ENCODE data around the gene KCNJ14. TPM values are rescaled to one million over a fixed set of nuclear protein-coding genes. Genes with fewer than 3 reads are reported as not detected.

The KCNJ14 gene
- total and polyA plus RNA-seq, 7 experiments from 2014 or later = 0.05 to 3.9 (median 2.1) TPM

DNA sequence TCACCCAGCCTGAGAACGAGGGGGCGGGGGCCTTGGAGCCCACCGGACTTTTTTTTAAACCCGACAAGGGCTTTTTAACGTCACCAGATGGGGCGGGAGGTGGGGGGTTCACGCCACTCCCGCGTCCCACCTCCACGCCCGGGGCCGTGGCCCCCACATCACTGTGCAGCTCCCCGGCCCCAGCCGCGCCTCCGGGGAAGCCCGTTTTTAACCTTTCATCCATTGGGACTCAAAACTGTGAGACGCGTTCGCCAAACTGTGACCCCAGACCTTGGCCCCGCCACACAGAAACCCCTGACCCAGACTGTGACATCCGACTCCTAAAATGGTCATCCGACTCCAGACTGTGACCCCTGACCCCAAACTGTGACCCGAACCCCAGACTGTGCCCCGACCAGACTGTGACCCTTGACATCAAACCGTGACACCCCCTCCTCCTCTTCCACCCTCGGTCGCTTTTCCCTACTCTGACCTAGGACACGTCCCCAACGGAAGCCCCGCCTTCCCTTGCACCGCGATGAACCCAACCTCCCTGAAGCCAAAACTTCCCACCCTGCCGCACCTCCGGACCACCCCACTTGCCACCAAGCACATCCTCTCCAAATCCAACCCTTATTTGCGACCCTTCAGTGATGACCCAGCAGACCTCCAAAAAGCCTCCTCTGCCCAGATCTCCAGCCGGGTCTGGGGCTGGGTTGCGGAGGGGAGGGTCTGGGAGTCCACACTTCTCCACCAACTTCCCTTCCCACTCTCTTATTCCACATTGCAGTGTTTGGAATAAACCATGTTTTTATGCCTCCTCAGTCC is 11.0 kb upstream of the KCNJ14 start:
- Mint-ChIP-seq H3K9me3 (peaks cover 0 to 1% (median 0%) of the 10 kb centered on the region in 11 donors), H3K4me3 (peak overlapping the region; percentile 87 to 96 (median 93)), H3K27me3 (peaks cover 12 to 43% (median 21%) of the 10 kb centered on the region in 5 donors), H3K27ac (peak overlapping the region; percentile 28 to 97 (median 93)), H3K4me1 (peaks cover 19 to 44% (median 36%) of the 10 kb centered on the region in 7 donors), H3K36me3 (peaks cover 8 to 17% (median 16%) of the 10 kb centered on the region in 5 donors)
- ChIA-PET CTCF (no interaction called here), POLR2A (interaction anchor here (0.9 to 2.2 kb wide), 4 partner anchors 11 to 175 kb away, joined by 3 to 5 read pairs (median 3); partner anchors contain the start of genes KCNJ14, KDELR1, RPL18 and SPHK2)
- DNase-seq (no peak), ATAC-seq (no peak)
- peak overlapping the region; percentile 83 for H3K27ac ChIP-seq (ENCODE audit: low read depth, low read length)
- H3K27me3 ChIP-seq (ENCODE audit: control insufficient read depth in 2 of 2, insufficient read depth in 2 of 2, low read length in 2 of 2) = peaks cover 0 to 8% of the 10 kb centered on the region in 2 donors
- H3K4me1 ChIP-seq (ENCODE audit: control insufficient read depth in 2 of 2, insufficient read depth in 2 of 2, low read length in 2 of 2) = peaks cover 20 to 22% of the 10 kb centered on the region in 2 donors
- no peaks in the 10 kb centered on the region for H3K9me3 ChIP-seq (ENCODE audit: control insufficient read depth in 2 of 3, low read length in 3 of 3)
- intact Hi-C loops (cut with micrococcal nuclease) = loop anchor here (2.0 kb wide), 4 partner anchors 26 to 1322 kb away; partner anchors contain the start of genes AP2A1 (in 1 of the 2) and KDELR1 (in 1 of the 2)
- peak overlapping the region; percentile 80 for H3K4me3 ChIP-seq (ENCODE audit: low read length)
- H3K36me3 ChIP-seq (ENCODE audit: control insufficient read depth in 2 of 3, insufficient read depth in 3 of 3, low read length in 3 of 3) = peaks cover 6 to 26% (median 12%) of the 10 kb centered on the region in 3 experiments

DNA sequence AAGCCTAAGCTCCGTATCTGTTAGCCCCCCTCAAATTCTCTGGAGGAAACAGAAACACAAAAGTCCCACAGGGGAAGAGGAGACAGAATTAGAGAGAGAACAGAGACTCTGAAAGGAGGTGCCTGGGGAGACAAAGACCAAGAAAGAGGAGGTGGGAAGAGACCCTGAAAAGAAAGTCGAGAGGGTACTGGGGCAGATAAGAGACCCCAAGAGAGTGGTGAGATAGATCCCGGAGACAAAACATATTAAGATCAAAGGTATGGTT is 10.5 kb upstream of the KCNJ14 start:
- CTCF ChIA-PET = interaction anchor here (0.8 to 1.0 kb wide), 2 partner anchors 29 to 111 kb away, joined by 3 read pairs; no protein-coding TSS in a partner anchor
- Histone ChIP-seq H3K27me3 (ENCODE audit: control insufficient read depth in 2 of 2, insufficient read depth in 2 of 2, low read length in 2 of 2) (peaks cover 0 to 8% of the 10 kb centered on the region in 2 donors), H3K4me1 (ENCODE audit: control insufficient read depth in 2 of 2, insufficient read depth in 2 of 2, low read length in 2 of 2) (peaks cover 20 to 22% of the 10 kb centered on the region in 2 donors), H3K4me3 (ENCODE audit: low read length) (peak overlapping the region; percentile 80), H3K27ac (ENCODE audit: low read depth, low read length) (peak overlapping the region; percentile 83), H3K36me3 (ENCODE audit: control insufficient read depth in 2 of 3, insufficient read depth in 3 of 3, low read length in 3 of 3) (peaks cover 6 to 31% (median 12%) of the 10 kb centered on the region in 3 experiments), H3K9me3 (ENCODE audit: control insufficient read depth in 2 of 3, low read length in 3 of 3) (no peaks in the 10 kb centered on the region)
- ATAC-seq (no peak), DNase-seq (no peak)
- Mint-ChIP-seq H3K36me3 (peaks cover 8 to 21% (median 17%) of the 10 kb centered on the region in 5 donors), H3K27me3 (peaks cover 12 to 40% (median 21%) of the 10 kb centered on the region in 5 donors), H3K27ac (peak overlapping the region; percentile 90 to 98 (median 95)), H3K4me1 (peaks cover 19 to 44% (median 37%) of the 10 kb centered on the region in 7 donors), H3K9me3 (peaks cover 0 to 1% (median 0%) of the 10 kb centered on the region in 11 donors), H3K4me3 (peak overlapping the region; percentile 87 to 96 (median 93))
- POLR2A ChIA-PET = interaction anchor here (1.0 to 2.2 kb wide), 3 partner anchors 25 to 174 kb away, joined by 3 to 5 read pairs (median 5); partner anchors contain the start of genes KDELR1, RPL18 and SPHK2
- intact Hi-C loops (cut with micrococcal nuclease) = loop anchor here (1.0 to 5.0 kb wide), 16 partner anchors 24 to 1322 kb away; partner anchors contain the start of genes CYTH2 (in 2 of the 2), KDELR1 (in 2 of the 2), RPL18 (in 2 of the 2) and SPHK2 (in 2 of the 2)

DNA sequence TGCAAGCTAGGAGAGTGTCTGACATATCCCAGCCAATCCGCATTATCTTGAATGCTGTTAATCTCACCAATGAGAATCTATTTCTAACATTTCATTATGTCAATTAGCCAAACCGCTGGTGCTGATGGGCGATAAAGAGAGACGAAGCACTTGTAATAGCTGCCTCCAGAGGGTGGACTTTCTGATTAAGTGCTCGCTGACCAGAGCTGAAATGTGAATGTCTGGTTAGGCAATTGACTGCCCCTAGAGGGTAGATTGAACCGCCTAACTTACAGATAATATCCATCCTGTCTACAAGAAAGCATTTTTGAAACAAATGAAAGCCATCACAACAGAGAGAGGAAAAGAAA is 10.1 kb upstream of the KCNJ14 start:
- Histone ChIP-seq H3K4me3 (ENCODE audit: low read length) (peak overlapping the region; percentile 80), H3K9me3 (ENCODE audit: control insufficient read depth in 2 of 3, low read length in 3 of 3) (no peaks in the 10 kb centered on the region), H3K27ac (ENCODE audit: low read depth, low read length) (peak overlapping the region; percentile 83), H3K4me1 (ENCODE audit: control insufficient read depth in 2 of 2, insufficient read depth in 2 of 2, low read length in 2 of 2) (peaks cover 20 to 22% of the 10 kb centered on the region in 2 donors), H3K36me3 (ENCODE audit: control insufficient read depth in 2 of 3, insufficient read depth in 3 of 3, low read length in 3 of 3) (peaks cover 6 to 35% (median 12%) of the 10 kb centered on the region in 3 experiments), H3K27me3 (ENCODE audit: control insufficient read depth in 2 of 2, insufficient read depth in 2 of 2, low read length in 2 of 2) (peaks cover 0 to 8% of the 10 kb centered on the region in 2 donors)
- Mint-ChIP-seq H3K9me3 (peaks cover 0 to 1% (median 0%) of the 10 kb centered on the region in 11 donors), H3K4me3 (peak overlapping the region; percentile 87 to 96 (median 93)), H3K27ac (peak overlapping the region; percentile 90 to 98 (median 95)), H3K27me3 (peaks cover 12 to 38% (median 21%) of the 10 kb centered on the region in 5 donors), H3K36me3 (peaks cover 8 to 21% (median 17%) of the 10 kb centered on the region in 5 donors), H3K4me1 (peaks cover 19 to 44% (median 37%) of the 10 kb centered on the region in 7 donors)
- intact Hi-C loops (cut with micrococcal nuclease) = loop anchor here (1.0 to 5.0 kb wide), 16 partner anchors 24 to 1322 kb away; partner anchors contain the start of genes CYTH2 (in 2 of the 2), KDELR1 (in 2 of the 2), RPL18 (in 2 of the 2) and SPHK2 (in 2 of the 2)
- peak; percentile 42 for ATAC-seq
- ChIA-PET POLR2A (interaction anchor here (0.6 to 2.2 kb wide), 4 partner anchors 25 to 174 kb away, joined by 3 to 5 read pairs (median 4); partner anchors contain the start of genes KDELR1, RPL18 and SPHK2), CTCF (interaction anchor here (0.8 to 1.0 kb wide), 2 partner anchors 29 to 111 kb away, joined by 3 read pairs; no protein-coding TSS in a partner anchor)
- peak in 1 of 9 donors; percentile 22 for DNase-seq

DNA sequence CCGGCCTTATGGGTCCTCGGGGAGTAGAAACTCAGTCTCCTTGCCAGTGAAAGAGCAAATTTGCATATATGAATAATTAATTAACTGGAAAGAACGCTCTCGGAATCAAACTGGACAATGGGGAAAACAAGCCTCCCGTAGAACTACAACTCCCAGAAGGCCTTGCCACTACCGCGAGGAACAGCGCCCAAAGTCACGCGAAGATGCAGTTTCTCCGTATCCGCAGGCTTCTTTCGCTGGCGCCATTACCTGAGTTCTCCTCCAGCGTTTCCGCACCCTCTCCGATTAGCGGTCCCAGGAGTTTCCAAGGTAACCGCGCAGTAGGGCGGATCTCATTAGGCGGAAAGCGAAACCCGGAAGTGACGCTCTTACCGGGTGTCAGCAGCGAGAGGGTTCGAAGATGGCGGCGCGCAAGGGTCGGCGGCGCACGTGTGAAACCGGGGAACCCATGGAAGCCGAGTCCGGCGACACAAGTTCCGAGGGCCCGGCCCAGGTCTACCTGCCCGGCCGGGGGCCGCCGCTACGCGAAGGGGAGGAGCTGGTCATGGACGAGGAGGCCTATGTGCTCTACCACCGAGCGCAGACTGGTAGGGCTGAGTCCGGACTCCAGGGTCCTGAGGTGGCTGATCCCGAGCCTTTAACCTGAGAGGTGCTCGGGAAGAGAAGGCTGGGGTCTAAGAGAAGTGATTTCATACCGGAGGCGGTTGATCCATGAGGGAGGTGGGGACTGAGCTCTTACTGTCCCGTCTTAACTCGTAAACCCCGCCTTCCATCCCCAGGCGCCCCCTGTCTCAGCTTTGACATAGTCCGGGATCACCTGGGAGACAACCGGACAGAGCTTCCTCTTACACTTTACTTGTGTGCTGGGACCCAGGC is 9.5 kb upstream of the KCNJ14 start, which contains the start of gene GRWD1:
GRWD1 (plus strand) TSS at position 378 of the 876 bp plus-strand sequence; CDS start at position 401, 23 bp downstream.
- ATAC-seq = peak; percentile 95
- H3K36me3 ChIP-seq (ENCODE audit: control insufficient read depth in 2 of 3, insufficient read depth in 3 of 3, low read length in 3 of 3) = peaks cover 6 to 41% (median 16%) of the 10 kb centered on the region in 3 experiments
- Mint-ChIP-seq H3K36me3 (peaks cover 8 to 21% (median 17%) of the 10 kb centered on the region in 5 donors), H3K27me3 (peaks cover 12 to 33% (median 21%) of the 10 kb centered on the region in 5 donors), H3K4me1 (peaks cover 19 to 44% (median 37%) of the 10 kb centered on the region in 7 donors), H3K9me3 (peaks cover 0 to 1% (median 0%) of the 10 kb centered on the region in 11 donors), H3K27ac (peak within 1 kb of the TSS; percentile 90 to 98 (median 95)), H3K4me3 (peak within 1 kb of the TSS; percentile 87 to 96 (median 93))
- ChIA-PET POLR2A (interaction anchor here (0.6 to 2.2 kb wide), 7 partner anchors 22 to 192 kb away, joined by 3 to 5 read pairs (median 3); partner anchors contain the start of genes KDELR1, SYNGR4 and TMEM143), CTCF (interaction anchor here (0.8 to 1.0 kb wide), 2 partner anchors 28 to 112 kb away, joined by 3 read pairs; no protein-coding TSS in a partner anchor)
- peaks cover 20 to 22% of the 10 kb centered on the region in 2 donors for H3K4me1 ChIP-seq (ENCODE audit: control insufficient read depth in 2 of 2, insufficient read depth in 2 of 2, low read length in 2 of 2)
- peak; percentile 63 to 98 (median 93) for DNase-seq
- peak within 1 kb of the TSS; percentile 80 for H3K4me3 ChIP-seq (ENCODE audit: low read length)
- intact Hi-C loops (cut with micrococcal nuclease) = loop anchor here (1.0 to 5.0 kb wide), 16 partner anchors 23 to 1321 kb away; partner anchors contain the start of genes CYTH2 (in 2 of the 2), KDELR1 (in 2 of the 2), RPL18 (in 2 of the 2) and SPHK2 (in 2 of the 2)
- peaks cover 0 to 8% of the 10 kb centered on the region in 2 donors for H3K27me3 ChIP-seq (ENCODE audit: control insufficient read depth in 2 of 2, insufficient read depth in 2 of 2, low read length in 2 of 2)
- H3K9me3 ChIP-seq (ENCODE audit: control insufficient read depth in 2 of 3, low read length in 3 of 3) = no peaks in the 10 kb centered on the region
- peak within 1 kb of the TSS; percentile 83 for H3K27ac ChIP-seq (ENCODE audit: low read depth, low read length)

DNA sequence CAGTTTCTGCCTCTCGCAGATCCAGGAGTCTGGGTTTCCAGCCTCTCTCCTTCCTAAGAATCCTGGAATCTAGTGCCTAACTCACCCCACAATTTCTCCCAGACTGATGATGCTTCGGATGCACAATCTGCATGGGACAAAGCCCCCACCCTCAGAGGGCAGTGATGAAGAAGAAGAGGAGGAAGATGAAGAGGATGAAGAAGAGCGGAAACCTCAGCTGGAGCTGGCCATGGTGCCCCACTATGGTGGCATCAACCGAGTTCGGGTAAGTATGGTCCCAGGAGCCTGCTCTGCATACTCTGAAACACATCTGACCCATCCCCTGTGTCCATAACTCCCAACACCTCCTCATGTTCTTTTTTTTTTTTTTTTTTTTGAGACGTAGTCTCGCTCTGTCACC is 8.8 kb upstream of the KCNJ14 start:
- no peak for ATAC-seq
- DNase-seq = no peak
- no peaks in the 10 kb centered on the region for H3K9me3 ChIP-seq (ENCODE audit: control insufficient read depth in 2 of 3, low read length in 3 of 3)
- Mint-ChIP-seq H3K27ac (peak overlapping the region in 8 of 9 donors; percentile 28 to 96 (median 86)), H3K9me3 (no peaks in the 10 kb centered on the region), H3K36me3 (peaks cover 8 to 27% (median 17%) of the 10 kb centered on the region in 5 donors), H3K4me3 (peak overlapping the region; percentile 87 to 96 (median 93)), H3K27me3 (peaks cover 6 to 26% (median 17%) of the 10 kb centered on the region in 5 donors), H3K4me1 (peaks cover 19 to 44% (median 37%) of the 10 kb centered on the region in 7 donors)
- ChIA-PET POLR2A (interaction anchor here (0.7 to 2.2 kb wide), 5 partner anchors 22 to 191 kb away, joined by 3 to 5 read pairs (median 3); partner anchors contain the start of genes KDELR1, SYNGR4 and TMEM143), CTCF (no interaction called here)
- peaks cover 11 to 48% (median 24%) of the 10 kb centered on the region in 3 experiments for H3K36me3 ChIP-seq (ENCODE audit: control insufficient read depth in 2 of 3, insufficient read depth in 3 of 3, low read length in 3 of 3)
- H3K4me1 ChIP-seq (ENCODE audit: control insufficient read depth in 2 of 2, insufficient read depth in 2 of 2, low read length in 2 of 2) = peaks cover 20 to 22% of the 10 kb centered on the region in 2 donors
- H3K27me3 ChIP-seq (ENCODE audit: control insufficient read depth in 2 of 2, insufficient read depth in 2 of 2, low read length in 2 of 2) = peaks cover 0 to 8% of the 10 kb centered on the region in 2 donors
- peak overlapping the region; percentile 83 for H3K27ac ChIP-seq (ENCODE audit: low read depth, low read length)
- intact Hi-C loops (cut with micrococcal nuclease) = loop anchor here in 1 of 2 donors (5.0 kb wide), 1 partner anchor 36 kb away; no protein-coding TSS in a partner anchor
- H3K4me3 ChIP-seq (ENCODE audit: low read length) = peak overlapping the region; percentile 80
